Measurements from ENCODE around the gene ZCCHC14.
"Not testable (repeated sequence)": the region's sequence is repeated elsewhere in the genome, so short reads cannot be mapped to it uniquely, and the experiment has no call there.

Gene ZCCHC14

DNA sequence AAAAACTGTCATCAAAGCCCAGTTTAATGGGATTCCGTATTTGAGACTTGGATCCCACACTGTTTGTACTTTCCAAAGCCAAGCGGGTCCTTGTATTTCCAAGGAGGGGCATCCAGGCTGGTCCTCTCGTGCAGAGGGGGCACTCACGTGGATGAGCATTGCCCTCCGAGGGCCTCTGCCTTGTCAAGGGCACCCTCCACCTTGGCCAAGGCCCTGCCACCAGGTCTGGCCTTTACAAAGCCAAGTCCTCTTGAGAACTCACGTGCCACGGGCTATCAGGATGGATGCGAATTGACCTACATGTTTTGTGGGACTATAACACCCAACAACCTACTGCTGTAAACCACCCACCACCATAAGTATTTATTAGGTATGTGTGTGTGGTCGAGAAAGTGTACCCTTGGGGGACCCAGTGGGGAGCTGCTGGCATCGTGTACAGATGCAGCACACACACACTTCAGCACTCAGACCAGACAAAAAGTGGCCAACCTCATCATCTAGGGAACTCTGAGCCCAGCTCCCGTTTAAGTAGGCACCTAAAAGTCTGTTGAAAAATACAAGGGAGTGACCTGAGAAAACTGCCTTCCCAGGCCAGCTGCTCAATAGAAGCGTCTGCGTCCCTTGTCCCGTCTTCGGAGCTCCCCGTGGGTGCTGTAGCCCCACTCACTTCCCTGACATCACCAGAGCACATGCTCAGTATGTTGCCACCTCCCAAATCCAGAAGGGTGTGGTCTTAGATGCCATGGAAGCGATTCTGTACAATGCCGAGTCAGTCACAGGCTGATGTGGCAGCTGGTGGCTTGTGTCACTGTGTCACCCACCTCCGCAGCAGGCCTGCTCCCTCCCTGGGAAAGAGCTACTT is 87.8 kb downstream of the ZCCHC14 start:
- no peak for DNase-seq

GRCh38 chr16:87395181-87395842 is 97.5 kb downstream of the ZCCHC14 start:
- no peak for DNase-seq

DNA sequence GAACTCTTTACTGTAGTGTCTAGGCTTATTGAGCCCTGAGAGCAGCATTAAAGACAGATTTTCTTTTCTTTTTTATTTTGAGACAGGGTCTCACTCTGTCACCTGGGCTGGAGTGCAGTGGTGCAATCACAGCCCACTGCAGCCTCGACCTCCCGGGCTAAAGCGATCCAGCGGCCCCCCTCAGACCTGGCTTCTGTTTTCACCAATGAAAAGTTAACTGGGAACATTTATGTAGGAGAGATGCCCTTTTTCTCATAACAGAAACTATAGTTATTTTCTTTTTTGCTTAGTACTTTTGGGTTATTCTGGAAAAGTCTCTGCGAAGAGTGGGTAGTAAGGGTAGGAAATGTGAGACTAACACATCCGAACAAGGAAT is 99.2 kb downstream of the ZCCHC14 start:
- no peak for DNase-seq

DNA sequence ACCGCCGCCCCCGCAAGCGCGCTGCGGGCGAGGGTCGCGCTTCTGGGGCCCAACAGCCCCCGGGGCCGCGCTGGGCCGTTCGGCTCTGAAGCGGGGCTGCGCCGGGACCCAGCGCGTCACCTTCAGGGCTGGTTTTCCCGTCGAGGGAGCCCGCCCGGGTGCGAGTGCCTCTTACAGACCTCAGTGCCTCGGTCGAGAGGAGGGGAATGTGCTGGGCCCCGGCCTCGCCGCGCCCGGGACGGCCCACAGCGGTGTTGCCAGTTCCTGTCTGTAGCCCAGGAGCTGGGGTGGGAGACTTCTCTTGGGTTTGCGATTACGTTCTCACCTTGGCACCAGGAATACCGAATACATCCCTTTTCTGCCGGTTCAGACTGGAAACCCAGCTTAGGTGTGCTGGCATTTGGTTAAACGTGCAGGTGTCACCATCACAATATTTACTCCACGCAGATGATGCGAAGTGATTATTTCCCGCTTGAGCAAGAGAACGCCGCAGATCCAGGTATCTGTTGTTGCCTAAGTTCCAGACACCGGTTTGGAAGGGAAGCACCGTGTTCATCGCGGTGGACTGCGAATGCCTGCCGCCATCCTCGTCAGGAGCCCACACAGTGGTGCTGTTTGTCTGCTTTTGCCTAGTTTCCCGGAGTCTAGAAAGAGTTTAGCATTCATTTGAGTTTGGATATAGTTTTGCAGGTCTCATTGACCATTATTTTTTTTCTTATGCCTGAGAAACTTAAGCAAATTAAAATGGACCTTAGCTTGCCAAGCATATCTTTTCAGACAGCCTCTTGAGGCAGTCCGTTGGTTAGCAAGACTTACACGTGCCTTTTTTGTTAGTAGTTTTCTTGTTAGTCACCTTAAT is 99.8 kb downstream of the ZCCHC14 start:
- DNase-seq = no peak

DNA sequence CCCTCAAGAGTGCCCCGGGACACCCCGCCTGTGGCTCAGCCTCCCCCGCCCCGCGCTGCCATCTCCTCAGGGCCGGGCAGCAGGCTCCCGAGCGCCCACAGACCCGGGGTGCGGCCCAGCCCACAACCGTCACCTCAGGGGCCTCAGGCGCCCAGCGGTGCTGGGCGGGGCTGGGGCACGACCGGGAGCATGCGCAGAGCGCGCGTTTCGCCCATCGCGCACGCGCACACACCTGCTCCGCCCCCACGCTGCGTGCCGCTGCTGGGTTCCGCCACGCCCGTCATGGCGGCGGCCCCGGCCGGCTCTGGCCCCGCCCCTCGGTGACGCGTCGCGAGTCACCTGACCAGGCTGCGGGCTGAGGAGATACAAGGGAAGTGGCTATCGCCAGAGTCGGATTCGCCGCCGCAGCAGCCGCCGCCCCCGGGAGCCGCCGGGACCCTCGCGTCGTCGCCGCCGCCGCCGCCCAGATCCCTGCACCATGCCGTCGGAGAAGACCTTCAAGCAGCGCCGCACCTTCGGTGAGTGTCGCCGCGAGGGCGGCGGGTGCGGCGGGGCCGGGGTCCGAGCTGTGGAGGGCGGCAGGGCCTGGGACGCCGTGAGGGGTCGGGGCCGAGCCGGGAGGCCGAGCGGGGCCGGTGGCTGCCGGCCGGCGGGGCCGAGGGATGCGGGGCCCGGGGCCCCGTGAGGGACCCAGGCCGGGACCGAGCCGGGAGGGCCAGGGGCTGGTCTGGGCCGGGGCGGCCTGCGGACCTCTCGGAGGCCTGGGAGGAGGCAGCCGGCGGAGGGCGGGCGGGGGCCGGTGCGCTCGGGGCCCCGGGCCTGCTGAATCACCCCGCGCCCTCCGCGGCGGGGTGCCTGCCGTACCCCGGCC is 100.6 kb downstream of the ZCCHC14 start, which contains the start of gene MAP1LC3B:
Gene MAP1LC3B (plus strand): TSS at position 387 of the 871 bp plus-strand sequence. CDS start 92 bp downstream, at position 479.
- peak; percentile 53 for DNase-seq

GRCh38 chr16:87391324-87391949 is 101.4 kb downstream of the ZCCHC14 start:
- no peak for DNase-seq

- DNase-seq = no peak
These were observed 102.0 kb downstream of the ZCCHC14 start for GRCh38 chr16:87390641-87391323.

GRCh38 chr16:87389914-87390313 is 102.9 kb downstream of the ZCCHC14 start:
- not testable (repeated sequence) for DNase-seq

- DNase-seq = no peak
These were observed 103.6 kb downstream of the ZCCHC14 start for GRCh38 chr16:87389245-87389644.

DNA sequence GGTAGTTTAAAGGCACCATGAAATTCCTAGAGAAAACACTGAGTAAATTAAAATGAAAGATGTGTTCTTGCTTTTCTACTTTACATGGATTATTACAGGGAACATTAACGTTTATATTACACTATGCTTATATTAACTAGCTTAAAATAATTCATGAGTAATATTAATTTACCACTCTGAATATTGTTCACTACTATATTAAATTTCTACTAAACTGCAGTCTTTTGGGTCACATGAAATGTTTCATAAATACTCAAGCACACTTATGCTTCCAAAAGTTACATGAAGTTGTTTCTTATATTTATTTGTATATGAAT is 104.0 kb downstream of the ZCCHC14 start:
- no peak for DNase-seq

DNA sequence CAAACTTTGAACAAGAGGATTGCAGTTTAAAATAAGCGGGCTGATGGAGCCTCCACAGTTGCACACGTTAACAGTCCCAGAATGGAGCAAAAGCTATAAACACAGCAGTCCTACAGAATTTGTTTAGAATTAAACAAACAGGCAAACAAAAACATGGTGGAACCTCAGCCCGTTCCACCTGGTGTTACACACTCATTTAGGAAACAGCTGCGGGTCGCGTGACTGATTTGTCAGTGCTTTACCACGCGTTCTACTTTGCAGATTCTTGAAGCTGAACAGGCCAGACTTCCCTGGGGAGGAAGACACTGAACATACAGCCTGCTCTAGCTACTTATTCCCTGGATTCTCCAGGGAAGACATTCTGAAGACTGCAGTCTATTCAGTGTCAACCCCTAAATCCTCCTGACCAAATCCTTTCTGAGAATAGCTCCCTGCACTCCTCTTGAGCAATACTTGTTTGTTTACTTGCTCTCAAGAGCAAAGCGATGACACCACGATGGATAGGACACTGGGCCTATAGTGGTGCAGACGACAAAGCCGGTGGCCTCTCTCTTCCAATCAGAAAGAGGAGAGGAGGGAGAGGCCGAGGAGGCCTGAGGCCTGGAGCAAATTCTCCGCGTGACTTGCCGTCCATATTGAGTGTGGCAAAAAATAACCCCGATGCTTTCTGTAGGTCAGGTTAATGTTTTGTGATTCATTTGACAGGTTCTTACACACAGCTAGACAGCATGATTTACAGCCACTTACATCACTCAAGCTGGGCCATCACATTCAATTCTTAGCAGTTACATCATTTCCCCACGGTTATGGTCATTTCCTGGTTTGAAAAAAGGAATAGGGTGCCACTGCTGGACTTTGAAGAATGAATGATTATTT is 104.6 kb downstream of the ZCCHC14 start:
- DNase-seq = peak; percentile 95

DNA sequence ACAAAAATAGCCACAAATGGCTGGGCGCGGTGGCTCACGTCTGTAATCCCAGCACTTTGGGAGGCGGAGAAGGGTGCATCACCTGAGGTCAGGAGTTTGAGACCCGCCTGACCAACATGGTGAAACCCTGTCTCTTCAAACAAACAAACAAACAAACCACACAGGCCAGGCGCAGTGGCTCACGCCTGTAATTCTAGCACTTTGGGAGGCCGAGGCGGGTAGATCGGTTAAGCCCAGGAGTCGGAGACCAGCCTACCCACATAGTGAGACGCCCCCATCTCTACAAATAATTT is 108.0 kb downstream of the ZCCHC14 start:
- DNase-seq = not testable (repeated sequence)

DNA sequence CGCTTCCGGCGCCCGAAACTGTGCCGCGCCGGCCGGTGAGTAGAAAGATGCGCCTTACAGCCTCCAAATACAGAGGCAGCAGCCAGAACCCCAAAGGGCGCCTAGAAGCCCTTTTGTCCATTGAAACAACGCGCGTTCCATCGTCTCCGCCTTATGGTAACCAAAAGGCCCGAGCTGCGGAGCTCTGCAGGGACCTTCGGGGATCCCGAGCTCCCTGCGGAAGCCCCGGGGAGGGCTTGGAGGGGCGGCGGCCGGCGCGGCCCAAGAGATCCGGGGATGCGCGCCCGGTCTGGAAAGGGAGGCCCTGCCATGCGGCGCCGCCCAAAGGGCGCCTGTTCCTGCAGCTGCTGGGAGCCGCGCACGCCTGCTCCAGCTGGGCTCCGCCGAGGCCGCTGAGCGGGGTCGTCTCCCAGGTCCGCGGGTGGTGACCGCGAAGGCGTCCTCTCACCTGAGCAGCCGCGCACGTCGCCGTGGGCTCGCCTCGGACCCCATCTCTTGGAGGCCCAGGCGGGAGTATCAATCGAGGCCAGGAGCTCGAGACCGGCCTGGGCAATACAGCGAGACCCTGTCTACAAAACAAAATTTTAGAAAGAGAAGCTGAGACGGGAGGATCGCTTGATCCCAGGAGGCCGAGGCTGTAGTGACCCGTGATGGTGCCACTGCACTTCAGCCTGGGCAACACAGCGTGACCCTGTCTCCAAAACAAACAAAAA is 108.5 kb downstream of the ZCCHC14 start:
- DNase-seq = no peak

DNA sequence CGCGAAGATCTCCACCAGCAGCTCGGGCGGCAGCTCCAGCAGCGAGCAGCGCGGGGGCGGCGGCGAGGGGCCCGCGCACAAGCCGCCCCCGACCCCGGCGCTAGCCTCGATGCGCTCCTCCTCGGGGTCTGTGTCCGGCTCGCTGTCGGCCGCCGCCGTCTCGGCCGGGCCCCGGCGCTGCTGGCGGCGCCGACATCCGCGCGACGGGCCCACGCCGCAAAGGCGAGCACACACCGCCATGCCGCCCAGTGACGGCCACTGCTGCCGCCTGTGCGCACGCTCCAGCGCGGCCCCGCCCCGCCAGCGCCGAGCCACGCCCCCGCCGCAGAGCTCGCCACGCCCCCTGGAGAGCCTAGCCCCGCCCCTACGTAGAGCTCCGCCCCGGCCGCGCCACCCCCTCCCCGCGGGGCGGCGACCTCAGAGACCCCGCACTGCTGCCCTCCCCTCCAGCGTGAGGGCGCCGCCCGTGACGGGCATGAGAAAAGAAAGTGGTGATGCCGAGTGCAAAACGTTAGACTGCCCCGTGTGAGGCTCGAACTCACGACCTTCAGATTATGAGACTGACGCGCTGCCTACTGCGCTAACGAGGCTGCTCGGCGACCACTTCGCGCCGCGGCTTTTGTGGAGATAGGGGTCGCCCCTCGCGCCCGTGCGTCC is 109.2 kb downstream of the ZCCHC14 start, which contains the start of gene FBXO31:
Gene FBXO31 (minus strand): TSS at position 272 of the 657 bp plus-strand sequence. CDS start 32 bp downstream, at position 240.
- peak; percentile 60 for DNase-seq

GRCh38 chr16:87382023-87382785 is 110.6 kb downstream of the ZCCHC14 start:
- DNase-seq = no peak

- DNase-seq = no peak
These were observed 111.9 kb downstream of the ZCCHC14 start for GRCh38 chr16:87380881-87381280.

DNA sequence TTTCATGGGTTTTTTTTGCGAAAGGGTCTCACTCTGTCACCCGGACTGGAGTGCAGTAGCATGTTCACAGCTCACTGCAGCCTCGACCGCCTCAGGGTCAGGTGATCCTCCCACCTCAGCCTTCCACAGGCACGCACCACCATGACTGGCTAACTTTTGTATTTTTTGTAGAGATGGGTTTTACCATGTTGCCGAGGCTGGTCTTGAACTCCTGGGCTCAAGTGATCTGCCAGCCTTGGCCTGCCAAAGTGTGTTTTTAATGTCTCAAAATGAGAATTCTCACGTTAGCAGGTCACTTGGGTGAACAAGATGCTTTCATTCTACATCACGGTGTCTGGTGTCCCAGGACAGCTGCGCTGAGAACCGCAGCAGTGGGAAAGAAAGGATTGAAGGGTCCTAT is 112.4 kb downstream of the ZCCHC14 start:
- no peak for DNase-seq

DNA sequence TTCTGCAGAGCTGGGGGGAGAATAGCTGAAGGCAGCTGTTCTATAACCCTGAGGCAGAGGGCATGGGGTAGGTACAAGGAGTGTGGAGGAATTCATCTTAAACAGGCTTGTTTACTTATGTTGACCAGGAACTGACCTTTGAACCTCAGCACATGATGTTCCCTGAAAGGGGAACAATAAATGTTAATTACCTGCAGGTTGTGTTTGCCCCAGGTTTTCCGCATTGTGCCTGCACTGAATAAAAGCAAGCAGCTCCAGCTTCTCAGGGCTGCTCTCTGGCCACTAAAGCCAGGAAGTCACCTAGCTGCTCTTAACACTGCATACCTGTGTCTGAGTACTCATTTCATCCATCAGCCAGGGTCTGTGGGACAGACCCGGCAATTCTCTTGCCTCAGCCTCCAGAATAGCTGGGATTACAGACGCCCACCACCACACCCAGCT is 113.5 kb downstream of the ZCCHC14 start:
- not testable (repeated sequence) for DNase-seq

Measured in NCI-H1417 treated with DMSO at 0.1 percent for 48 hours (cell line).